Right ventricle myocardium superior (tissue), 1 donor: Measurements from ENCODE around the gene URI1. TPM values are rescaled to one million over a fixed set of nuclear protein-coding genes. Genes with fewer than 3 reads are reported as not detected.

Experiments
- ATAC-seq: fragments of 200-7000 bp; cut with Tn5 transposase; one replicate; pipeline ENCODE4 v1.9.1; 2020; ENCODE audit warnings: mild to moderate bottlenecking; ENCODE audit not compliant: poor library complexity
- DNase-seq: peaks from one replicate; pipeline ENCODE4 v3.0.0-alpha.2; 2020
- intact Hi-C: fragments of 100-400 bp; cut with DNase I; formaldehyde crosslinking; loops from one replicate; pipeline ENCODE4 v1.11.2; 2022
- total RNA-seq: library from RNA; stranded (reverse); fragmentation: NEBNext Ultra II Directional; extraction: Animal tissue kit (Norgen Biotek cat#: 25700); gene quantifications from one replicate; pipeline ENCODE4 v1.2.1, GENCODE V29; 2021
- donor health status: DM: no; HTN: yes; CAD: no; lungs with severe emphysema.

Gene URI1
- total RNA-seq, 1 donor from 2014 or later = 44.6 TPM

GRCh38 chr19:30063650-30064347 lies 121.8 kb downstream of the URI1 start:
- intact Hi-C loops = no loop called here
- DNase-seq = no peak
- no peak for ATAC-seq

- ATAC-seq = no peak
- intact Hi-C loops = no loop called here
- no peak for DNase-seq
Observed at GRCh38 chr19:30064348-30064699, 122.3 kb downstream of the URI1 start.

GRCh38 chr19:30064771-30065494 lies 122.9 kb downstream of the URI1 start:
- intact Hi-C loops = no loop called here
- ATAC-seq = no peak
- no peak for DNase-seq

- intact Hi-C loops = no loop called here
- no peak for ATAC-seq
- no peak for DNase-seq
Observed at GRCh38 chr19:30065680-30066606, 123.9 kb downstream of the URI1 start.

Other genes with a start within 250 kb of the URI1 start
- gene C19orf12, start 227.0 kb upstream of the URI1 start, total RNA-seq = 59.9 TPM
- gene CCNE1, start 130.2 kb upstream of the URI1 start, total RNA-seq = 4.1 TPM